ENCODE measurements around the gene ZNF846.

GRCh38 chr19:9811139-9811538 is 42.6 kb upstream of the ZNF846 start:
- TF ChIP-seq BHLHE40 (IDR thresholded peaks at IDR 0.05; ENCODE audit: borderline replicate concordance) (no peak), FOXK2 (IDR thresholded peaks at IDR 0.05) (no peak), SP1 (IDR thresholded peaks at IDR 0.05) (no peak), FOXA1 (IDR thresholded peaks at IDR 0.05) (no peak), ELF4 (IDR thresholded peaks at IDR 0.05) (no peak), HDGF (IDR thresholded peaks at IDR 0.05; ENCODE audit: borderline replicate concordance) (no peak), FOXM1 (IDR thresholded peaks at IDR 0.05; ENCODE audit: borderline replicate concordance) (no peak), TARDBP (IDR thresholded peaks at IDR 0.05) (no peak), NFRKB (IDR thresholded peaks at IDR 0.05) (no peak), ARNT (IDR thresholded peaks at IDR 0.05) (no peak), ZNF384 (IDR thresholded peaks at IDR 0.05) (no peak), PKNOX1 (IDR thresholded peaks at IDR 0.05) (no peak), CTBP1 (IDR thresholded peaks at IDR 0.05; ENCODE audit: borderline replicate concordance) (no peak), SUZ12 (IDR thresholded peaks at IDR 0.05) (no peak)
